ENCODE data around the gene DAG1.

DAG1 gene

DNA sequence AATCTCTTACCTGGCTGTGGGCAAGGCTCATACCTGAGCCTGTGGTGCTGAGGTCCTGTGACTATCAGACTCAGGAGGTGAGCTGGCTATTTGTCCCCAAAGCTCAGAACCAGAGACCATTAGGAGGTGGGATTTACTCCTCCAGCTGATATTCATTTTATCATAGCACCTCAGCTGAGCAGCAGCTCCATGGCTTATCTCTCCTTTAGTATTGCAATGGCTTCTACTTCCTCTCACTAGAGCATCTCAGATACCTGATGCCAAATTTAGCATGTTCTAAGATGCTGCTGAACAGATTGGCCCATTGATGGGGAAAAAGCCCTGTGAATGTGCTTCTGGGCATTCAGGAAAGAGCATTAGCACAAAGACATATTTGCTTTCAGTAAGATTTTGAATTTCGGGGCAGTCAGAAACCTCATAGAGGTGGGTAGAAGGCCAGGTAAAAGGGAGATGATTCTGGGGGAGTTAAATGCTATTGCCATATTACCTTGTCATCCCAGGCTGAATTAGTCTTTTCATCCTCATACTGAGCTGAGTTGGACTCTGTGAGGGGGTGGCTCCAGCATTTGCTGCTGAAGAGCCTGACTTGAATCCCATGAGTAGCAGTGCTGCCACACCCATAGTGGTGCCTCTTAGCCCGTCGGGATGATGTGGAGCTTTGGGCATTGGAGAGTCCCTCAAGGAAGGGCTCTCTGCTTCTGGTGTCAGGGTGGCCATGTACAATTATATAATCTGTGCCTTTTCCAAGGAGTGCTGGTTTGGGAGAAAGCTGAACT lies 86.6 kb downstream of the DAG1 start:
- DNase-seq = no peak

DNA sequence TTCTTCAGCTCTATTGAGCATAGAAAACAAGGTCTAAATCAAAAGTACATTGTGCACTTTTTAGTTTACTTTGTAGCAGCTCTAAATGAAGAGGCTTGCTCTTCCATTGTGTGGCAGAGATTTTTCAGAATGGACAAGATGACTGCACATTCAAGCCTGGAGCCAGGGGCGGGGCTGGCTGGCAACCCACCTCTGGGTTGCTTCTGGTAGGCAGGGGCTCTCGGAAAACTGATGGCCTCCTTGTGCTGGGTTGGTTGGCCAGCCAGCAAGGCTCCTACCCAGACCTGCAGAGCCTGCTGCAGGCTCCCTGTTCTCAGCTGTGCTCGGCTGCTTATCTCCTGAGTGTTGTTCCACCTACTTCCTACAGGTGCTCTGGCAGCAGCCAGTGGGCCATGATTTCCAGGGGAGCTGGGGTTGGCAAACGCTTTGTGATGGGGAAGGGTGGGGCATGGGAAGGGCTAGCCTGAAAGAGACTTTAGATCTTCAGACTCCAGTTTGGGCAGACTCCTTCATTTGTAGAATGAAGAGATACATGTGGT lies 93.0 kb downstream of the DAG1 start:
- no peak for DNase-seq

- DNase-seq = no peak
Measured at GRCh38 chr3:49563766-49564165, 93.7 kb downstream of the DAG1 start.

- DNase-seq = no peak
Measured at GRCh38 chr3:49566312-49566711, 96.2 kb downstream of the DAG1 start.

DNA sequence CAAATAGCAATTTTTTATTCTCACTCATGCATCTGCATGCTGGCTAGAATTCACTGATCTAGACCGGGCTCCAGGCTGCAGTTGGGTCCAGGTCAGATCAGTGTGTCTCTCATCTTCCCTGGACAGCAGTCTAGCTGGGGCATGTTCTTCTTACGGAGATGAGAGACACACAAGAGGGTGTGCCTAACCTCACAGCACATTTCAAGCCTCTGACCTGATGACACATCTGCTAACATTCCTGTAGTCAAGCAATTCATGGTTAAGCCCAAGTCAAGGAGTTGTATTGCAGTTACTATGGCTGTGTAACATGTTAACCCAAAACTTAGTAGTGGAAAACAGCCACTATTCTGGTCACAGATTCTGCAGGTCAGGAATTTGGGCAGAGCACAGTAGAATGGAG lies 97.3 kb downstream of the DAG1 start:
- DNase-seq = no peak

GRCh38 chr3:49568965-49569364 lies 98.9 kb downstream of the DAG1 start:
- DNase-seq = no peak

GRCh38 chr3:49570028-49570654 lies 100.1 kb downstream of the DAG1 start:
- DNase-seq = no peak

- DNase-seq = no peak
Measured at GRCh38 chr3:49582177-49582576, 112.1 kb downstream of the DAG1 start.

Measured in activated CD4-positive, CD25-positive, alpha-beta regulatory T cell (primary cell).